ENCODE data around the gene TIGD1. TPM values are rescaled to one million over a fixed set of nuclear protein-coding genes. Genes with fewer than 3 reads are reported as not detected.

TIGD1 gene
- total RNA-seq, 1 donor from 2014 or later, result 5.1 TPM

DNA sequence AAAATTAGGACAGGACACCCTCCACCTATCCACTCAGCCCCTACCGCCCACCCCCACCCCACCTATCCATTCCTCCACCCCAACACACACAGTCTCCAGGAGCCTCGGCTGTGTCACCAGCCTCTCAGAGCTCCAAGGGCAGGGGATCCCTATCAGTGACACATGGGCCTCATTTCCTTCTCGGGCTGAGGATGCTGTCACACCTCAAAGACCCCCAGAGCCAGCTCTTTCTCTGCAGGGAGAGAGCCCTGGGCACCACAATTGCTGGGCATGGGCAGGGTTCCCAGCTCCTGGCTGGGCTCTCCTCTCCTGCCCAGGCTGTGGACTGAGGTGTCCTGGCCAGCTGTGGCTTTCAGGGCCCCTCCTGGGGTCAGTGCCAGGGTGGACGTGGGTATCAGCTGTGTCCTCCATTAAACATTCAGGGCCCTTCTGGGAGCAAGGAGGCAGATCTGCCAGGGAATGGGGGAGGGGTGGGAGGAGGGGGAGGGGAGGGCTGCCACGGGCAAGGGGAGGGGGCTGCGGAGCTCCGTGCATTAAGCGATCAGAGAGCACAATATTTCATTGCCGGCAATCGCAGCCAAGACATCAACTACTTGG is 48.5 kb downstream of the TIGD1 start:
- DNase-seq, result no peak

DNA sequence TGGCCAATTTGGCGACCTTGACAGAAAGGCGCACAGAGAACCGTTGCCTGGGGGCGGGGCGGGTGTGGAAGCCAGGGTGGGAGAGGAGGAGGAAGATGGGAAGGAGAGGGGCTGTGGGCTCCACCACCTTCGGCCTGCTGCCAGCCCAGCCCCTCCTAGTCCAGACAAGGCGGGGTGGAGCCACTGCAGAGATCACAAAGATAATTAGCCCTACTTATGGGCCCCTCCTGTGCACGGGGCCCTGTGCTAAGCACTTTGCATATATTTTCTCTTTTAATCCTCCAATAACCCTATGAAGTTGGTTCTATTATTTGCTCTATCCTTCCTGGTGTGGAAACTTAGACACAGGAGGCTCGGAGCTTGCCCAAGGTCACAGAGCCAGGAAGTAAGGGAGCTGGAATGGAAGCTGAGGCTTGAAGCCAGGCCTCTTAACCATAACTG is 49.0 kb downstream of the TIGD1 start:
- DNase-seq, result no peak

DNA sequence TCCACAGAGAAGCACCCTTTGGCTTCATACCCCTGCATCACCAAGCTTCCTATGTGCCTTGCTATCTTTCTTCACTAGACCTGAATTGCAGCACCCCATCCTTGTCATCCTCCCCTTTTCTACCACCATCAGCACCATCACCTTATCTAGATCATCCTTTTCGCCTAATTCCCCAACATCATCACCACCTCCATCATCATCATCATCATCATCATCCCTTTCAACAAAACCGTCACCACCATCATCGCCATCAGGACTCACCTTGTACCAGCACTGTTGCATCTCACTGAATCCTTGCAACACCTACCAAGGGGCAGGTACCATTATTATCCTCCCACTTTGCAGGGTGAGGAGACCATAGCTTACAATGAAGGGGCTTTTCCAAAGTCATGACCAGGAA is 51.9 kb downstream of the TIGD1 start:
- no peak for DNase-seq

Other genes starting within 250 kb of the TIGD1 start
- gene ALPP, start 171.8 kb downstream of the TIGD1 start, total RNA-seq, result not detected
- not detected for gene ALPG, start 143.7 kb downstream of the TIGD1 start, total RNA-seq
- not detected for gene ALPI, start 94.4 kb downstream of the TIGD1 start, total RNA-seq
- 0.30 TPM for gene ECEL1, start 62.7 kb downstream of the TIGD1 start, total RNA-seq
- not detected for gene PRSS56, start 30.2 kb downstream of the TIGD1 start, total RNA-seq
- gene CHRND, start 24.4 kb downstream of the TIGD1 start, total RNA-seq, result 2.4 TPM
- gene CHRNG, start 10.9 kb downstream of the TIGD1 start, total RNA-seq, result 1.6 TPM
- 50.6 TPM for gene EIF4E2, start 132 bp upstream of the TIGD1 start, total RNA-seq
- gene EFHD1, start 83.0 kb upstream of the TIGD1 start, total RNA-seq, result 2.7 TPM
- 95.5 TPM for gene GIGYF2, start 146.8 kb upstream of the TIGD1 start, total RNA-seq
- gene KCNJ13, start 226.0 kb upstream of the TIGD1 start, total RNA-seq, result 0.79 TPM